GM21786 (cell line): ENCODE measurements around the gene SS18.

Source experiments
- ATAC-seq: cut with Tn5 transposase; IDR thresholded peaks from one replicate; pipeline ENCODE4 v1.9.1; 2021; ENCODE audit not compliant: unreplicated experiment

Gene SS18

GRCh38 chr18:26073758-26074157, 16.7 kb downstream of the SS18 start:
- ATAC-seq, result no peak

- no peak for ATAC-seq
Observed at GRCh38 chr18:26071725-26072124, 18.7 kb downstream of the SS18 start.

- no peak for ATAC-seq
Observed at GRCh38 chr18:26071020-26071419, 19.4 kb downstream of the SS18 start.

GRCh38 chr18:26059357-26059756, 31.1 kb downstream of the SS18 start:
- ATAC-seq, result no peak

GRCh38 chr18:26057344-26057773, 33.1 kb downstream of the SS18 start:
- ATAC-seq, result no peak

- no peak for ATAC-seq
Observed at GRCh38 chr18:26056291-26056690, 34.1 kb downstream of the SS18 start.

GRCh38 chr18:26052505-26052904, 37.9 kb downstream of the SS18 start:
- ATAC-seq, result no peak

- no peak for ATAC-seq
Observed at GRCh38 chr18:26051843-26052242, 38.6 kb downstream of the SS18 start.

- ATAC-seq, result no peak
Observed at GRCh38 chr18:26046419-26047077, 43.9 kb downstream of the SS18 start.

GRCh38 chr18:26044807-26045206, 45.6 kb downstream of the SS18 start:
- no peak for ATAC-seq

GRCh38 chr18:26040051-26040656, 50.3 kb downstream of the SS18 start:
- ATAC-seq, result no peak

GRCh38 chr18:26039203-26039602, 51.2 kb downstream of the SS18 start:
- no peak for ATAC-seq

GRCh38 chr18:26036635-26037034, 53.8 kb downstream of the SS18 start:
- no peak for ATAC-seq

- no peak for ATAC-seq
Observed at GRCh38 chr18:26034850-26035497, 55.4 kb downstream of the SS18 start.

GRCh38 chr18:26022585-26022984, 67.8 kb downstream of the SS18 start:
- ATAC-seq, result no peak

- no peak for ATAC-seq
Observed at GRCh38 chr18:26021061-26021754, 69.2 kb downstream of the SS18 start.

GRCh38 chr18:26017929-26018328, 72.5 kb downstream of the SS18 start:
- no peak for ATAC-seq

- no peak for ATAC-seq
Observed at GRCh38 chr18:26014462-26014861, 76.0 kb downstream of the SS18 start.

GRCh38 chr18:26008619-26009018, 81.8 kb downstream of the SS18 start:
- no peak for ATAC-seq

GRCh38 chr18:26008096-26008495, 82.3 kb downstream of the SS18 start:
- ATAC-seq, result no peak

- ATAC-seq, result no peak
Observed at GRCh38 chr18:26005950-26006349, 84.5 kb downstream of the SS18 start.

GRCh38 chr18:26004832-26005231, 85.6 kb downstream of the SS18 start:
- no peak for ATAC-seq
